GM23338 (cell line): ENCODE results near the gene SSB. TPM values are rescaled to one million over a fixed set of nuclear protein-coding genes. Genes with fewer than 3 reads are reported as not detected.
"Not testable (repeated sequence)": the region's sequence is repeated elsewhere in the genome, so short reads cannot be mapped to it uniquely, and the experiment has no call there.

ENCODE experiments used
- ATAC-seq: fragments of 200-7000 bp; cut with Tn5 transposase; 3 replicates; pipeline ENCODE4 v1.9.1; 2020
- DNase-seq: peaks from one replicate; pipeline ENCODE4 v3.0.0-alpha.2; 2015; ENCODE audit warnings: low spot score
- H2AFZ ChIP-seq: fragments of 200-600 bp; sonication (generic); 2 replicates; pipeline ENCODE4 v1.8.0; 2016; ENCODE audit warnings: antibody characterized with exemption, mild to moderate bottlenecking, moderate library complexity
- H3F3A ChIP-seq: fragments of 200-600 bp; sonication (generic); replicated peaks from 2 replicates; pipeline ENCODE4 v1.8.0; 2017; ENCODE audit warnings: antibody characterized with exemption, mixed run types, low read depth
- H3K27ac ChIP-seq: fragments of 200-600 bp; sonication (generic); 2 replicates; pipeline ENCODE4 v1.6.1; 2016; ENCODE audit warnings: low read depth
- H3K27me3 ChIP-seq: fragments of 200-600 bp; sonication (generic); 2 replicates; pipeline ENCODE4 v1.8.0; 2016; ENCODE audit warnings: mild to moderate bottlenecking, mixed run types, moderate library complexity; ENCODE audit not compliant: insufficient read depth
- H3K36me3 ChIP-seq: fragments of 200-600 bp; sonication (generic); 2 replicates; pipeline ENCODE4 v1.8.0; 2016; ENCODE audit warnings: mild to moderate bottlenecking; ENCODE audit not compliant: insufficient read depth
- H3K4me1 ChIP-seq: fragments of 200-600 bp; sonication (generic); 2 replicates; pipeline ENCODE4 v1.8.0; 2016; ENCODE audit warnings: mild to moderate bottlenecking, moderate library complexity; ENCODE audit not compliant: insufficient read depth
- H3K4me2 ChIP-seq: fragments of 200-600 bp; sonication (generic); 2 replicates; pipeline ENCODE4 v1.7.1; 2017; ENCODE audit warnings: mixed run types
- H3K4me3 ChIP-seq: fragments of 200-600 bp; sonication (generic); 2 replicates; pipeline ENCODE4 v1.6.1; 2016; ENCODE audit warnings: mixed run types
- H3K79me2 ChIP-seq: fragments of 200-600 bp; sonication (generic); replicated peaks from 2 replicates; pipeline ENCODE4 v1.8.0; 2017; ENCODE audit warnings: mild to moderate bottlenecking; ENCODE audit not compliant: insufficient read depth
- H3K9me2 ChIP-seq: fragments of 200-600 bp; sonication (generic); 2 replicates; pipeline ENCODE4 v1.8.0; 2017; ENCODE audit not compliant: insufficient read depth
- H4K20me1 ChIP-seq: fragments of 200-600 bp; sonication (generic); replicated peaks from 2 replicates; pipeline ENCODE4 v1.8.0; 2017; ENCODE audit warnings: mild to moderate bottlenecking; ENCODE audit not compliant: insufficient read depth
- H3K27ac Mint-ChIP-seq: 2 replicates; pipeline ENCODE4 v1.8.0; 2020; ENCODE audit warnings: inconsistent platforms, mild to moderate bottlenecking, moderate library complexity, mixed read lengths
- H3K27me3 Mint-ChIP-seq: 3 replicates; pipeline ENCODE4 v1.8.0; 2022; ENCODE audit warnings: low read depth, mild to moderate bottlenecking, moderate library complexity, mixed read lengths, inconsistent platforms; ENCODE audit not compliant: insufficient read depth, poor library complexity
- H3K36me3 Mint-ChIP-seq: 3 replicates; pipeline ENCODE4 v1.8.0; 2021; ENCODE audit warnings: low read depth, mild to moderate bottlenecking, inconsistent platforms, moderate library complexity, mixed read lengths
- H3K4me1 Mint-ChIP-seq: 3 replicates; pipeline ENCODE4 v1.8.0; 2020; ENCODE audit warnings: mild to moderate bottlenecking, inconsistent platforms, mixed read lengths
- H3K4me3 Mint-ChIP-seq: 3 replicates; pipeline ENCODE4 v1.8.0; 2021; ENCODE audit warnings: moderate library complexity, mild to moderate bottlenecking, inconsistent platforms, mixed read lengths
- H3K9me3 Mint-ChIP-seq: 3 replicates; pipeline ENCODE4 v1.8.0; 2020; ENCODE audit warnings: moderate library complexity, mild to moderate bottlenecking, inconsistent platforms, mixed read lengths
- CREB1 ChIP-seq: fragments of 250-450 bp; sonication (Bioruptor Pico); IDR thresholded peaks from 2 replicates; pipeline ENCODE4 v1.5.0; 2020; ENCODE audit warnings: low read depth, mild to moderate bottlenecking, moderate library complexity
- EZH2phosphoT487 ChIP-seq: fragments of 200-600 bp; sonication (generic); IDR thresholded peaks from one replicate; pipeline ENCODE4 v1.8.1; 2018; ENCODE audit warnings: antibody characterized with exemption; ENCODE audit not compliant: unreplicated experiment
- JUNB ChIP-seq: IDR thresholded peaks from one replicate; pipeline ENCODE4 v1.6.1; 2016; ENCODE audit warnings: antibody characterized with exemption; ENCODE audit not compliant: unreplicated experiment
- POLR2AphosphoS5 ChIP-seq: IDR thresholded peaks from 2 replicates; pipeline ENCODE4 v1.6.1; 2016; ENCODE audit warnings: antibody characterized with exemption, low read depth
- REST ChIP-seq: IDR thresholded peaks from one replicate; pipeline ENCODE4 v1.6.1; 2018; ENCODE audit warnings: antibody characterized with exemption; ENCODE audit not compliant: unreplicated experiment
- STAT1 ChIP-seq: IDR thresholded peaks from one replicate; pipeline ENCODE4 v1.6.1; 2016; ENCODE audit warnings: antibody characterized with exemption; ENCODE audit not compliant: unreplicated experiment
- ZNF114 ChIP-seq: fragments of 250-450 bp; sonication (Bioruptor Pico); IDR thresholded peaks from 2 replicates; pipeline ENCODE4 v1.5.0; 2020; ENCODE audit warnings: mild to moderate bottlenecking, moderate library complexity
- ZNF331 ChIP-seq: fragments of 250-450 bp; sonication (Bioruptor Pico); IDR thresholded peaks from 2 replicates; pipeline ENCODE4 v1.5.0; 2020; ENCODE audit warnings: low read depth, mild to moderate bottlenecking, moderate library complexity
- polyA plus RNA-seq: library from polyadenylated mRNA; unstranded; fragments of >200 nt; fragmentation: Nextera tagmentation; extraction: Ambion mirVana; gene quantifications from 2 replicates; pipeline ENCODE4 v1.2.1, GENCODE V29; 2016
- total RNA-seq: library from RNA; depleted of rRNA; stranded (reverse); fragments of >200 nt; shearing (Covaris generic); gene quantifications from 2 replicates; pipeline ENCODE4 v1.2.3, GENCODE V29; 2014
- TF ChIP-seq, protein P1 (sequence below), 2 experiments: fragments of 200-600 bp in 1 of 2; sonication (generic) in 1 of 2; conservative IDR thresholded peaks; 2 replicates each; pipeline versions ENCODE4 v1.5.1 to v1.6.1; 2016 to 2017; ENCODE audit warnings: antibody characterized with exemption in 2 of 2, low read depth in 2 of 2, mild to moderate bottlenecking in 2 of 2, moderate library complexity in 1 of 2
- TF ChIP-seq, protein P2 (sequence below): IDR thresholded peaks from 2 replicates; pipeline ENCODE4 v1.6.1; 2016; ENCODE audit warnings: antibody characterized with exemption

The SSB gene
- total and polyA plus RNA-seq, 2 experiments from 2014 or later = 246 to 1,104 TPM

GRCh38 chr2:169815849-169816248, 17.2 kb downstream of the SSB start:
- Histone ChIP-seq H3F3A (peaks cover 2% of the 10 kb centered on the region; the same call in 1 of the 2 replicates), H3K4me3 (no peak overlapping the region), H3K27me3 (no peaks in the 10 kb centered on the region), H3K27ac (no peak overlapping the region), H3K9me2 (no peaks in the 10 kb centered on the region), H3K79me2 (0 out of 2 replicates have a peak, but pooled peaks cover 4% of the 10 kb centered on the region), H2AFZ (no peak overlapping the region), H3K4me2 (no peak overlapping the region), H4K20me1 (peaks cover 4% of the 10 kb centered on the region; the same call in 1 of the 2 replicates), H3K36me3 (peaks cover 28% of the 10 kb centered on the region), H3K4me1 (no peaks in the 10 kb centered on the region)
- no peak overlapping the region for H3K27ac Mint-ChIP-seq
- DNase-seq (no peak), ATAC-seq (no peak)
- H3K27me3 Mint-ChIP-seq = peaks cover 2% of the 10 kb centered on the region
- H3K4me1 Mint-ChIP-seq = peaks cover 8% of the 10 kb centered on the region
- H3K9me3 Mint-ChIP-seq = peaks cover 11% of the 10 kb centered on the region; the same call in 2 of the 3 replicates
- TF ChIP-seq JUNB (no peak), ZNF114 (no peak), POLR2AphosphoS5 (no peak), REST (no peak), EZH2phosphoT487 (no peak), STAT1 (no peak), CREB1 (CRISPR knock-in tag) (no peak), ZNF331 (CRISPR knock-in tag) (no peak)
- TF ChIP-seq, protein P1, sequence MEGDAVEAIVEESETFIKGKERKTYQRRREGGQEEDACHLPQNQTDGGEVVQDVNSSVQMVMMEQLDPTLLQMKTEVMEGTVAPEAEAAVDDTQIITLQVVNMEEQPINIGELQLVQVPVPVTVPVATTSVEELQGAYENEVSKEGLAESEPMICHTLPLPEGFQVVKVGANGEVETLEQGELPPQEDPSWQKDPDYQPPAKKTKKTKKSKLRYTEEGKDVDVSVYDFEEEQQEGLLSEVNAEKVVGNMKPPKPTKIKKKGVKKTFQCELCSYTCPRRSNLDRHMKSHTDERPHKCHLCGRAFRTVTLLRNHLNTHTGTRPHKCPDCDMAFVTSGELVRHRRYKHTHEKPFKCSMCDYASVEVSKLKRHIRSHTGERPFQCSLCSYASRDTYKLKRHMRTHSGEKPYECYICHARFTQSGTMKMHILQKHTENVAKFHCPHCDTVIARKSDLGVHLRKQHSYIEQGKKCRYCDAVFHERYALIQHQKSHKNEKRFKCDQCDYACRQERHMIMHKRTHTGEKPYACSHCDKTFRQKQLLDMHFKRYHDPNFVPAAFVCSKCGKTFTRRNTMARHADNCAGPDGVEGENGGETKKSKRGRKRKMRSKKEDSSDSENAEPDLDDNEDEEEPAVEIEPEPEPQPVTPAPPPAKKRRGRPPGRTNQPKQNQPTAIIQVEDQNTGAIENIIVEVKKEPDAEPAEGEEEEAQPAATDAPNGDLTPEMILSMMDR (conservative IDR thresholded peaks at IDR 0.05; ENCODE audit: low read depth in 2 of 2) = no peak
- TF ChIP-seq, protein P2, sequence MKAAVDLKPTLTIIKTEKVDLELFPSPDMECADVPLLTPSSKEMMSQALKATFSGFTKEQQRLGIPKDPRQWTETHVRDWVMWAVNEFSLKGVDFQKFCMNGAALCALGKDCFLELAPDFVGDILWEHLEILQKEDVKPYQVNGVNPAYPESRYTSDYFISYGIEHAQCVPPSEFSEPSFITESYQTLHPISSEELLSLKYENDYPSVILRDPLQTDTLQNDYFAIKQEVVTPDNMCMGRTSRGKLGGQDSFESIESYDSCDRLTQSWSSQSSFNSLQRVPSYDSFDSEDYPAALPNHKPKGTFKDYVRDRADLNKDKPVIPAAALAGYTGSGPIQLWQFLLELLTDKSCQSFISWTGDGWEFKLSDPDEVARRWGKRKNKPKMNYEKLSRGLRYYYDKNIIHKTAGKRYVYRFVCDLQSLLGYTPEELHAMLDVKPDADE = no peak
- H3K4me3 Mint-ChIP-seq = no peak overlapping the region
- peaks cover 87% of the 10 kb centered on the region for H3K36me3 Mint-ChIP-seq

GRCh38 chr2:169816961-169817360, 18.3 kb downstream of the SSB start:
- not testable (repeated sequence) for H3K4me3 Mint-ChIP-seq, H3K4me1 Mint-ChIP-seq, H3K4me2 ChIP-seq, H3K27ac Mint-ChIP-seq, H2AFZ ChIP-seq, H3K9me2 ChIP-seq, H3K27me3 Mint-ChIP-seq, ATAC-seq, H3K4me3 ChIP-seq, H3F3A ChIP-seq, H3K27ac ChIP-seq, H3K4me1 ChIP-seq, H4K20me1 ChIP-seq, DNase-seq, H3K27me3 ChIP-seq
- peaks cover 21% of the 10 kb centered on the region for H3K36me3 ChIP-seq
- peaks cover 11% of the 10 kb centered on the region; the same call in 2 of the 3 replicates for H3K9me3 Mint-ChIP-seq
- peaks cover 84% of the 10 kb centered on the region for H3K36me3 Mint-ChIP-seq
- H3K79me2 ChIP-seq = 0 out of 2 replicates have a peak, but pooled peaks cover 12% of the 10 kb centered on the region

DNA sequence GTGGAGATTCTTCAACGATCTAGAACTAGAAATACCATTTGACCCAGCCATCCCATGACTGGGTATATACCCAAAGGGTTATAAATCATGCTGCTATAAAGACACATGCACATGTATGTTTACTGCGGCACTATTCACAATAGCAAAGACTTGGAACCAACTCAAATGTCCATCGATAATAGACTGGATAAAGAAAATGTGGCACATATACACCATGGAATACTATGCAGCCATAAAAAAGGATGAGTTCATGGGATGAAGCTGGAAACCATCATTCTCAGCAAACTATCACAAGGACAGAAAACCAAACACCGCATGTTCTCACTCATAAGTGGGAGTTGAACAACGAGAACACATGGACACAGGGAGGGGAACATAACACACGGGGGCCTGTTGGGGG, 18.7 kb downstream of the SSB start:
- H3K36me3 Mint-ChIP-seq = peaks cover 80% of the 10 kb centered on the region
- H3K27ac Mint-ChIP-seq, H3K4me1 Mint-ChIP-seq: not testable (repeated sequence)

More for the DNA sequence above, 18.7 kb downstream of the SSB start:
- DNase-seq, H3K4me3 ChIP-seq, H3K27me3 ChIP-seq, H4K20me1 ChIP-seq, H3K27ac ChIP-seq, H3K9me2 ChIP-seq, H3K4me1 ChIP-seq, H3K4me2 ChIP-seq, H2AFZ ChIP-seq, H3K27me3 Mint-ChIP-seq, ATAC-seq, H3K4me3 Mint-ChIP-seq, H3F3A ChIP-seq: not testable (repeated sequence)
- H3K36me3 ChIP-seq = peaks cover 18% of the 10 kb centered on the region
- peaks cover 14% of the 10 kb centered on the region; the same call in 1 of the 2 replicates for H3K79me2 ChIP-seq
- peaks cover 11% of the 10 kb centered on the region; the same call in 2 of the 3 replicates for H3K9me3 Mint-ChIP-seq
